GM12878 (cell line): Measurements from ENCODE around the gene TSPYL6. TPM values are rescaled to one million over a fixed set of nuclear protein-coding genes. Genes with fewer than 3 reads are reported as not detected.
A peak's percentile ranks its signal among the peaks of the same experiment; 100 is the strongest.

Experiments used
- ATAC-seq: fragments of 200-7000 bp; cut with Tn5 transposase; 3 replicates; pipeline ENCODE4 v1.9.1; 2020; ENCODE audit warnings: mild to moderate bottlenecking, moderate library complexity
- BruUV-seq: library from RNA; stranded (reverse); fragments of 400-500 nt; replicated peaks from 2 replicates; lab custom pipeline; 2021; lab: Mats Ljungman, UMichigan
- CTCF ChIA-PET: fragments of 300-600 bp; sonication (Branson Sonifier 250); formaldehyde crosslinking; extraction: SDS; loops from one replicate; lab custom pipeline; 2021; ENCODE audit warnings: inconsistent platforms; lab: Yijun Ruan, JAX
- POLR2A ChIA-PET: fragments of 350-600 bp; formaldehyde crosslinking; extraction: SDS; loops from one replicate; lab custom pipeline; 2021; ENCODE audit warnings: inconsistent platforms; lab: Charles Lee
- RAD21 ChIA-PET: fragments of 300-600 bp; sonication (Branson Sonifier 250); formaldehyde crosslinking; loops from one replicate; lab custom pipeline; 2023; ENCODE audit warnings: antibody characterized with exemption; ENCODE audit not compliant: unreplicated experiment; lab: Charles Lee
- SMC1A ChIA-PET: fragments of 300-600 bp; sonication (Branson Sonifier 250); formaldehyde crosslinking; loops from one replicate; lab custom pipeline; 2023; ENCODE audit not compliant: unreplicated experiment, uncharacterized antibody; lab: Charles Lee
- DNase-seq: peaks from one replicate; pipeline ENCODE4 v3.0.0-alpha.2; 2011; ENCODE audit warnings: low read depth, low spot score
- FAIRE-seq: peaks from 3 replicates; lab custom pipeline; 2011; peaks lifted over from hg19 to GRCh38; lab: Jason Lieb, UNC
- H2AFZ ChIP-seq: 2 replicates; pipeline ENCODE4 v1.6.0; 2011; ENCODE audit warnings: low read depth, low read length, control low read depth; ENCODE audit not compliant: control insufficient read depth
- H3K27ac ChIP-seq: 2 replicates; pipeline ENCODE4 v1.5.1; 2011; ENCODE audit warnings: control low read depth; ENCODE audit not compliant: control insufficient read depth, insufficient read depth
- H3K27me3 ChIP-seq, 2 experiments: replicated peaks in 1 of 2; 2 replicates each; pipeline versions ENCODE4 v1.6.0 to v1.6.1; 2011; ENCODE audit warnings: low read length in 1 of 2; ENCODE audit not compliant: control insufficient read depth in 2 of 2, insufficient read depth in 2 of 2
- H3K36me3 ChIP-seq, 2 experiments: 2 replicates each; pipeline ENCODE4 v1.5.1; 2011; ENCODE audit warnings: low read length in 1 of 2; ENCODE audit not compliant: control insufficient read depth in 2 of 2, insufficient read depth in 2 of 2
- H3K4me1 ChIP-seq: 2 replicates; pipeline ENCODE4 v1.6.1; 2011; ENCODE audit warnings: mild to moderate bottlenecking, low read length, moderate library complexity, mixed read lengths; ENCODE audit not compliant: control insufficient read depth, insufficient read depth
- H3K4me2 ChIP-seq: 2 replicates; pipeline ENCODE4 v1.6.0; 2011; ENCODE audit warnings: control low read depth; ENCODE audit not compliant: control insufficient read depth, insufficient read depth
- H3K4me3 ChIP-seq: fragments of 200-600 bp; sonication (generic); 2 replicates; pipeline ENCODE4 v1.5.1; 2016
- H3K79me2 ChIP-seq: 2 replicates; pipeline ENCODE4 v1.6.0; 2011; ENCODE audit warnings: low read length; ENCODE audit not compliant: control insufficient read depth, insufficient read depth
- H3K9ac ChIP-seq: 2 replicates; pipeline ENCODE4 v1.8.0; 2011; ENCODE audit warnings: low read length, control low read depth, mixed read lengths; ENCODE audit not compliant: control insufficient read depth, insufficient read depth
- H3K9me3 ChIP-seq: replicated peaks from 3 replicates; pipeline ENCODE4 v1.5.1; 2011; ENCODE audit warnings: mild to moderate bottlenecking, low read length; ENCODE audit not compliant: control insufficient read depth, insufficient read depth
- H4K20me1 ChIP-seq: 2 replicates; pipeline ENCODE4 v1.6.0; 2011; ENCODE audit not compliant: control insufficient read depth, insufficient read depth
- CTCF ChIP-seq, 3 experiments: IDR thresholded peaks in 2 of 3; conservative IDR thresholded peaks in 1 of 3; 2 replicates each; pipeline ENCODE4 v1.5.1; 2011; ENCODE audit warnings: low read depth in 3 of 3, low read length in 3 of 3, mild to moderate bottlenecking in 3 of 3, control low read depth in 2 of 3, moderate library complexity in 2 of 3, inconsistent platforms in 1 of 3, mixed read lengths in 1 of 3; ENCODE audit not compliant: control insufficient read depth in 2 of 3, insufficient read depth in 1 of 3; ENCODE audit errors: extremely low read depth in 1 of 3
- EZH2 ChIP-seq: IDR thresholded peaks from 2 replicates; pipeline ENCODE4 v1.6.1; 2012; ENCODE audit warnings: low read depth, mild to moderate bottlenecking, control low read depth, inconsistent platforms, low read length, borderline replicate concordance; ENCODE audit not compliant: control insufficient read depth
- LARP7 ChIP-seq: fragments of 450-650 bp; IDR thresholded peaks from 2 replicates; pipeline ENCODE4 v1.6.1; 2017; ENCODE audit warnings: mild to moderate bottlenecking
- MLLT1 ChIP-seq: fragments of 450-650 bp; IDR thresholded peaks from 2 replicates; pipeline ENCODE4 v1.6.1; 2016; ENCODE audit warnings: mild to moderate bottlenecking
- NR2C1 ChIP-seq: fragments of 450-650 bp; IDR thresholded peaks from 2 replicates; pipeline ENCODE4 v1.6.1; 2017; ENCODE audit warnings: antibody characterized with exemption, mild to moderate bottlenecking, moderate library complexity
- PBX3 ChIP-seq: IDR thresholded peaks from 2 replicates; pipeline ENCODE4 v1.6.1; 2011; ENCODE audit warnings: mild to moderate bottlenecking, low read depth, low read length, moderate library complexity; ENCODE audit not compliant: insufficient replicate concordance
- POLR2AphosphoS5 ChIP-seq: IDR thresholded peaks from 2 replicates; pipeline ENCODE4 v1.6.1; 2011; ENCODE audit warnings: mild to moderate bottlenecking, low read length, inconsistent platforms
- RAD21 ChIP-seq: IDR thresholded peaks from 2 replicates; pipeline ENCODE4 v1.6.1; 2011; ENCODE audit warnings: mild to moderate bottlenecking, low read depth, low read length, moderate library complexity; ENCODE audit not compliant: insufficient read depth
- SMAD1 ChIP-seq: fragments of 450-650 bp; IDR thresholded peaks from 2 replicates; pipeline ENCODE4 v1.6.1; 2018; ENCODE audit warnings: mild to moderate bottlenecking, low read depth; ENCODE audit not compliant: partially characterized antibody
- WRNIP1 ChIP-seq: IDR thresholded peaks from 2 replicates; pipeline ENCODE4 v1.6.1; 2011; ENCODE audit warnings: low read depth, low read length, improper control_type of control experiment, borderline replicate concordance
- YBX1 ChIP-seq: fragments of 450-650 bp; IDR thresholded peaks from 2 replicates; pipeline ENCODE4 v1.6.1; 2016; ENCODE audit warnings: antibody characterized with exemption
- ZNF217 ChIP-seq: fragments of 450-650 bp; IDR thresholded peaks from 2 replicates; pipeline ENCODE4 v1.6.1; 2017; ENCODE audit warnings: antibody characterized with exemption, mild to moderate bottlenecking
- ZNF24 ChIP-seq: fragments of 450-650 bp; IDR thresholded peaks from 2 replicates; pipeline ENCODE4 v1.6.1; 2017; ENCODE audit warnings: antibody characterized with exemption, mild to moderate bottlenecking
- ZNF274 ChIP-seq: IDR thresholded peaks from one replicate; pipeline ENCODE4 v1.8.0; 2011; ENCODE audit not compliant: insufficient read length, insufficient read depth
- ZZZ3 ChIP-seq: IDR thresholded peaks from 2 replicates; pipeline ENCODE4 v1.6.1; 2011; ENCODE audit warnings: low read depth; ENCODE audit not compliant: control insufficient read depth, insufficient read length
- WGBS: methylation state at CpG from one replicate; pipeline ENCODE4 v1.1.6; 2016; ENCODE audit warnings: low lambda C conversion rate; ENCODE audit not compliant: insufficient replicate concordance, insufficient coverage; ENCODE audit errors: missing lambda C conversion rate; 5-methylcytosine and 5-hydroxymethylcytosine counted together
- in situ Hi-C: fragments of 300-500 bp; cut with MboI; formaldehyde crosslinking; loops from 9 replicates; pipeline ENCODE4 v1.14.3; 2018; ENCODE audit warnings: mixed read lengths
- intact Hi-C: fragments of 100-400 bp; cut with micrococcal nuclease; formaldehyde crosslinking; loops from one replicate; pipeline ENCODE4 v1.14.2; 2022; ENCODE audit not compliant: unreplicated experiment
- polyA plus RNA-seq, 11 experiments: library from polyadenylated mRNA; depleted of rRNA in 4 of 11; unstranded in 6 of 11; stranded (reverse) in 5 of 11; fragments of >200 nt; fragmentation: Nextera tagmentation in 4 of 11; fragmentation: Illumina TruSeq in 1 of 11; extraction: Ambion mirVana in 4 of 11; extraction: Trizol in 1 of 11; gene quantifications; 1 replicate in 1 of 11; 2 replicates in 10 of 11; pipeline versions ENCODE4 v1.2.1 to v1.2.3, GENCODE V29; 2011 to 2016; ENCODE audit warnings: inconsistent platforms in 2 of 11, missing spikeins in 2 of 11, low read depth in 1 of 11
- total RNA-seq, 4 experiments: library from RNA; depleted of rRNA in 3 of 4; stranded (reverse); fragments of >200 nt in 3 of 4; fragmentation: Illumina TruSeq in 1 of 4; extraction: Trizol in 1 of 4; gene quantifications; 2 replicates each; pipeline versions ENCODE4 v1.2.1 to v1.2.3, GENCODE V29; 2013 to 2021

TSPYL6 gene
- total and polyA plus RNA-seq, 10 of the 15 experiments (the other 5 are each of a cell fraction or from before 2014, with no cell fraction given), result not detected

- ChIA-PET SMC1A (no interaction called here), RAD21 (no interaction called here), CTCF (no interaction called here), POLR2A (no interaction called here)
- Histone ChIP-seq H3K4me2 (no peak overlapping the region), H3K27ac (no peak overlapping the region), H3K27me3 (no peaks in the 10 kb centered on the region), H3K36me3 (no peaks in the 10 kb centered on the region), H3K9me3 (no peaks in the 10 kb centered on the region), H3K9ac (no peak overlapping the region), H3K79me2 (no peaks in the 10 kb centered on the region), H3K4me1 (no peaks in the 10 kb centered on the region), H4K20me1 (no peaks in the 10 kb centered on the region), H3K4me3 (no peak overlapping the region), H2AFZ (no peak overlapping the region)
- DNase-seq, result no peak
- intact Hi-C loops, result no loop called here
- no peak for ATAC-seq
- no TSS peak for BruUV-seq
- in situ Hi-C loops, result no loop called here
- peak; percentile 78 for FAIRE-seq
- TF ChIP-seq EZH2 (no peak), PBX3 (no peak), RAD21 (no peak), ZNF24 (no peak), WRNIP1 (no peak), LARP7 (no peak)
Observed at GRCh38 chr2:54227798-54228197, 28.2 kb downstream of the TSPYL6 start.

GRCh38 chr2:54226260-54226659 is 29.8 kb downstream of the TSPYL6 start:
- WGBS, result 43% methylated on average over 2 of the region's 2 CpGs
- ChIA-PET SMC1A (interaction anchor here (0.6 kb wide), 1 partner anchor 13 kb away, joined by 3 read pairs; no protein-coding TSS in a partner anchor), POLR2A (no interaction called here), CTCF (no interaction called here), RAD21 (no interaction called here)
- no peak overlapping the region for H3K27ac ChIP-seq
- H3K36me3 ChIP-seq, result no peaks in the 10 kb centered on the region
- no TSS peak for BruUV-seq
- no peaks in the 10 kb centered on the region for H3K9me3 ChIP-seq
- H3K4me1 ChIP-seq, result no peaks in the 10 kb centered on the region
- H3K4me2 ChIP-seq, result no peak overlapping the region
- H4K20me1 ChIP-seq, result no peaks in the 10 kb centered on the region
- no peak overlapping the region for H3K9ac ChIP-seq
- no peak for FAIRE-seq
- in situ Hi-C loops (no loop called here), intact Hi-C loops (no loop called here)
- no peaks in the 10 kb centered on the region for H3K79me2 ChIP-seq
- no peak overlapping the region for H2AFZ ChIP-seq
- no peak for ATAC-seq
- H3K27me3 ChIP-seq, result no peaks in the 10 kb centered on the region
- no peak overlapping the region for H3K4me3 ChIP-seq
- no peak for DNase-seq
- TF ChIP-seq NR2C1 (no peak), ZZZ3 (no peak), SMAD1 (no peak), YBX1 (no peak), MLLT1 (no peak), ZNF217 (no peak), ZNF274 (no peak), CTCF (IDR thresholded peaks at IDR 0.05 in 2 of 3, conservative IDR thresholded peaks at IDR 0.05 in 1 of 3; ENCODE audit: control insufficient read depth in 2 of 3, extremely low read depth in 1 of 3, insufficient read depth in 1 of 3, low read depth in 3 of 3, low read length in 3 of 3) (no peak), POLR2AphosphoS5 (no peak)
